ENCODE data around the gene MAD1L1. TPM values are rescaled to one million over a fixed set of nuclear protein-coding genes. Genes with fewer than 3 reads are reported as not detected.

Gene MAD1L1
- total RNA-seq, result 10 to 100 TPM; 50.9 to 58.8 TPM
- 10 to 100 TPM; 21.4 to 23.8 (median 22.1) TPM for polyA plus RNA-seq (ENCODE audit: insufficient read length in 6 of 6)
- long read RNA-seq, donor 1, partial matches to known transcripts, result 0 of 6 reads
- long read RNA-seq, donor 1, other reads (novel, unspliced or antisense), result 5 of 6 reads
- long read RNA-seq, donor 2, partial matches to known transcripts, result 0 of 1 reads
- long read RNA-seq, donor 2, other reads (novel, unspliced or antisense), result 0 of 1 reads
- long read RNA-seq, donor 3, partial matches to known transcripts, result 0 of 8 reads
- long read RNA-seq, donor 3, other reads (novel, unspliced or antisense), result 7 of 8 reads
- long read RNA-seq, donor 4, partial matches to known transcripts, result 5 of 26 reads
- long read RNA-seq, donor 4, other reads (novel, unspliced or antisense), result 19 of 26 reads
- long read RNA-seq, donor 5, partial matches to known transcripts, result 0 of 1 reads
- long read RNA-seq, donor 5, other reads (novel, unspliced or antisense), result 0 of 1 reads
- long read RNA-seq, donor 6, partial matches to known transcripts, result 0 of 1 reads
- long read RNA-seq, donor 6, other reads (novel, unspliced or antisense), result 0 of 1 reads
- long read RNA-seq, donor 7, partial matches to known transcripts, result 0 of 5 reads
- long read RNA-seq, donor 7, other reads (novel, unspliced or antisense), result 5 of 5 reads
- long read RNA-seq, donor 8, partial matches to known transcripts, result 21 of 34 reads
- long read RNA-seq, donor 8, other reads (novel, unspliced or antisense), result 12 of 34 reads
- long read RNA-seq, donor 9, result 0 reads
- long read RNA-seq, donor 10, partial matches to known transcripts, result 6 of 45 reads
- long read RNA-seq, donor 10, other reads (novel, unspliced or antisense), result 35 of 45 reads
- long read RNA-seq, donor 11, result 0 reads
- long read RNA-seq, donor 12, partial matches to known transcripts, result 20 of 43 reads
- long read RNA-seq, donor 12, other reads (novel, unspliced or antisense), result 23 of 43 reads

DNA sequence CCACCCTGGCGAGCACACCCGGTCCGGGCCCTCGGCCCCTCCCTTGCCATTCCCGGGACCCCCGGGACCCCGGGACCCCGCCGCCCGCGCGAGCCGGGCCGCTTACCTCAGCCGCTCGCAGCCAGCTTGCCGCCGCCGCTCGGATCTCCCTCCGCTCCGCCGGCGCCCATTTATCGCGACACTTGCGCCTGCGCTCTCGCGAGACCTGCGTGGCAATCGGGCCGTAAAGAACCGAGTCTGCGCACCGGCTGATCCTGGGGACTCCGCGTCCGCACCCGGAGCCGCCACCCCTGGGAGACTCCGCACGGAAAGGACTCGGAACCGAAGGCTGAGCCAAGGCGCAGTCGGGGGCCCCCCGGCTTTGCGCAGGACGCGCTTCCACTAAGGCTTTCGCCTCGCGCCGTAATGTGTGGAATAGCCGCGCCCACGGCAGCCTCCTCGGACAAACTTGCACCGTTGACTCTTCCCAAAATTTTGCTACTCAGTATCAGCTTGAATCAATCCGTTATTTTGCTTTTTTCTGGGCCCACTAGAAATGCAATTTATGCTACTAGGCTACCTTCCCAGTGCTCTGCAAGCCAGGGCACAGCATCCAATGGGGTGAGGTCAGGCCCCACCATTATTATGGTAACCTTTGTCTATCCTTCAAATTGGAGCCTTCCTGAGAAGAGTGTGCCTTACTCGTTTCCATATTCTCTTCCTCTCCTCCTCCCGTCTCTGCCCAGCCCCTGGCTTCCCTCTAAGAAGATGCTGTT, at the start of gene MAD1L1:
Gene MAD1L1, minus strand, starts transcription at position 180 of the 755 bp plus-strand sequence. CDS start 2,812 bp downstream, outside the sequence.
- DNase-seq (peak; percentile 90 to 97 (median 92)), ATAC-seq (peak; percentile 90)
- H3K9me3 ChIP-seq, result no peaks in the 10 kb centered on the region
- H3K4me1 ChIP-seq, result peaks cover 11 to 38% of the 10 kb centered on the region in 2 donors
- intact Hi-C loops (cut with DNase I), result no loop called here
- peak within 1 kb of the TSS; percentile 5 to 72 for H3K27ac ChIP-seq
- H3K36me3 ChIP-seq, result peaks cover 0 to 63% of the 10 kb centered on the region in 2 donors
- H3K27me3 ChIP-seq, result no peaks in the 10 kb centered on the region
- peak in 1 of 2 donors; percentile 13 for TF ChIP-seq CTCF (IDR thresholded peaks at IDR 0.05)
- peak within 1 kb of the TSS; percentile 66 to 100 for H3K4me3 ChIP-seq

GRCh38 chr7:2282185-2282751, 49.5 kb upstream of the MAD1L1 start:
- intact Hi-C loops (cut with DNase I), result no loop called here
- no peak for ATAC-seq
- Histone ChIP-seq H3K27ac (no peak overlapping the region), H3K27me3 (no peaks in the 10 kb centered on the region), H3K4me1 (peaks cover 0 to 8% of the 10 kb centered on the region in 2 donors), H3K4me3 (no peak overlapping the region), H3K9me3 (no peaks in the 10 kb centered on the region), H3K36me3 (peaks cover 0 to 6% of the 10 kb centered on the region in 2 donors)
- peak in 1 of 4 donors; percentile 39 for DNase-seq
- TF ChIP-seq CTCF (IDR thresholded peaks at IDR 0.05), result no peak

- Histone ChIP-seq H3K36me3 (peaks cover 0 to 6% of the 10 kb centered on the region in 2 donors), H3K4me1 (peaks cover 0 to 8% of the 10 kb centered on the region in 2 donors), H3K27ac (peak overlapping the region in 1 of 2 donors; percentile 40), H3K4me3 (no peak overlapping the region), H3K27me3 (no peaks in the 10 kb centered on the region), H3K9me3 (no peaks in the 10 kb centered on the region)
- no peak for TF ChIP-seq CTCF (IDR thresholded peaks at IDR 0.05)
- ATAC-seq (peak; percentile 49), DNase-seq (peak in 3 of 4 donors; percentile 43 to 91 (median 87))
- intact Hi-C loops (cut with DNase I), result no loop called here
Observed at GRCh38 chr7:2281541-2281940, 48.8 kb upstream of the MAD1L1 start.

GRCh38 chr7:2280424-2280823, 47.7 kb upstream of the MAD1L1 start:
- Histone ChIP-seq H3K36me3 (peaks cover 0 to 16% of the 10 kb centered on the region in 2 donors), H3K27me3 (no peaks in the 10 kb centered on the region), H3K4me3 (no peak overlapping the region), H3K27ac (no peak overlapping the region), H3K9me3 (no peaks in the 10 kb centered on the region), H3K4me1 (peaks cover 0 to 8% of the 10 kb centered on the region in 2 donors)
- peak in 3 of 4 donors; percentile 2 to 72 (median 58) for DNase-seq
- intact Hi-C loops (cut with DNase I), result no loop called here
- no peak for TF ChIP-seq CTCF (IDR thresholded peaks at IDR 0.05)
- no peak for ATAC-seq

Measured in left lung (tissue), 14 donors.